Fibroblast of pulmonary artery (primary cell): Measurements from ENCODE around the gene VTCN1.

Source experiments
- DNase-seq: peaks from one replicate; pipeline ENCODE4 v3.0.0-alpha.2; 2010; ENCODE audit warnings: low read depth
- H3K4me3 ChIP-seq: replicated peaks from 2 replicates; pipeline ENCODE4 v1.5.1; 2011; ENCODE audit warnings: low read depth, mild to moderate bottlenecking, control low read depth, low read length, moderate library complexity
- TF ChIP-seq, protein P1 (sequence below): IDR thresholded peaks from 2 replicates; pipeline ENCODE4 v1.5.1; 2011; ENCODE audit warnings: mild to moderate bottlenecking, control low read depth, low read length, inconsistent platforms; ENCODE audit errors: missing control alignments

The VTCN1 gene

DNA sequence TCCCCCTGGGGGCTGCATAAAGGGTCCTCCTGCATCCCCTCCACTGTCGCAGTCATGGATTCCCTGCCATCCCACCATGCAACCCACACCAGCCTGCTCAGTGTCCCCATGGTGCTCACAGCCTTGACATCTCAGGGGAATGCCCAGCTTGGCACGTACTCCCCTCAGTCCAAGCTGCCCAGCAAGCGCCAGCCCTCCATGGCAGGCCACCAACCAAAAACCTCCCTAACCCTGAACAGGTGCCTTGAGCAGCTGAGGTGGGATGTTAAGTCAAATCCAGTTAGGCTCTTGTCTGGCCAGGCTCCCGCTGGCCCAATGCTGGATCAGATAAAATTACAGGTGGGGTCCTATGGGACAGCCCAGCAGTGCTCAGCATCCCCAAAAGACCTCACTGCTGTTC is 341 bp downstream of the VTCN1 start:
- DNase-seq = no peak
- TF ChIP-seq, protein P1, sequence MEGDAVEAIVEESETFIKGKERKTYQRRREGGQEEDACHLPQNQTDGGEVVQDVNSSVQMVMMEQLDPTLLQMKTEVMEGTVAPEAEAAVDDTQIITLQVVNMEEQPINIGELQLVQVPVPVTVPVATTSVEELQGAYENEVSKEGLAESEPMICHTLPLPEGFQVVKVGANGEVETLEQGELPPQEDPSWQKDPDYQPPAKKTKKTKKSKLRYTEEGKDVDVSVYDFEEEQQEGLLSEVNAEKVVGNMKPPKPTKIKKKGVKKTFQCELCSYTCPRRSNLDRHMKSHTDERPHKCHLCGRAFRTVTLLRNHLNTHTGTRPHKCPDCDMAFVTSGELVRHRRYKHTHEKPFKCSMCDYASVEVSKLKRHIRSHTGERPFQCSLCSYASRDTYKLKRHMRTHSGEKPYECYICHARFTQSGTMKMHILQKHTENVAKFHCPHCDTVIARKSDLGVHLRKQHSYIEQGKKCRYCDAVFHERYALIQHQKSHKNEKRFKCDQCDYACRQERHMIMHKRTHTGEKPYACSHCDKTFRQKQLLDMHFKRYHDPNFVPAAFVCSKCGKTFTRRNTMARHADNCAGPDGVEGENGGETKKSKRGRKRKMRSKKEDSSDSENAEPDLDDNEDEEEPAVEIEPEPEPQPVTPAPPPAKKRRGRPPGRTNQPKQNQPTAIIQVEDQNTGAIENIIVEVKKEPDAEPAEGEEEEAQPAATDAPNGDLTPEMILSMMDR = no peak

GRCh38 chr1:117209094-117209493 is 1.6 kb downstream of the VTCN1 start:
- DNase-seq = no peak
- TF ChIP-seq, protein P1 = no peak
- H3K4me3 ChIP-seq = no peak overlapping the region

More for the DNA sequence above, 341 bp downstream of the VTCN1 start:
- H3K4me3 ChIP-seq = no peak overlapping the region

DNA sequence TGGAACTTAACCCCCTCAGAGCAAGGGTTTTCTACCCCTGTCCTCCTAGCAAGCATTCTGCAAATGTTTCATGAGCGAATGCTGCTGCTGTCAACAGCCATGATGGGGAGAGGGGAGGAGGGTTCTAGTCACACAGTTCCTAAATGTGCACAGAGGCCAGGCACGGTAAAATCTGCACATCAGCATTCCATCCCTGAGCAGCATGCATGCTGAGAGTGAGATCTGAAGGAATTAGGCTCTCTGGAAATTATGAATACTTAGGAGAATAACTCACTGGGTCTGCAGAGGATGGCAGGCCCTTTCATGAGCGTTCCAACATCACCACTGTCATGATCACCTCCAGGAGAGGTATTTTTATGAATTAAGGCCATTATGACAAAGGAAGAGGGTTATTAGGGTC is 2.1 kb downstream of the VTCN1 start:
- no peak for DNase-seq
- H3K4me3 ChIP-seq = no peak overlapping the region
- TF ChIP-seq, protein P1 = no peak

DNA sequence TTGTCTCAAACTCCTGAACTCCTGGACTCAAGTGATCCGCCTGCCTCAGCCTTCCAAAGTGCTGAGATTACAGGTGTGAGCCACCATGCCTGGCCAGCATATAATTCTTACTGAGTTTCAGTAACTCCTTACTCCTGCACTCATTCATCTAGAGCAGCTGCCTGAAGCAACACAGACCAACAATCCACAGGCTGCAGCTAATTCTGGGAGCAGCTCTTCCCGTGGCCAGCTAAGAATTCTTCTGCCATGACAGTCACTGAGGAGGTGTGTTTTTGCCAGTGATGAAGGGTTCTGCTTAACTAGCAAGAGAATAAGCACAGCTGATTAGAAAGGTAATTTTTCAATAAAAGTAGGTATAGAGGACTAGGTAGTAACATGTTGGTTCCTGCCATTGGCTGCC is 5.4 kb downstream of the VTCN1 start:
- no peak overlapping the region for H3K4me3 ChIP-seq
- DNase-seq = no peak
- TF ChIP-seq, protein P1 = no peak

GRCh38 chr1:117201808-117202207 is 8.9 kb downstream of the VTCN1 start:
- no peak for DNase-seq

DNA sequence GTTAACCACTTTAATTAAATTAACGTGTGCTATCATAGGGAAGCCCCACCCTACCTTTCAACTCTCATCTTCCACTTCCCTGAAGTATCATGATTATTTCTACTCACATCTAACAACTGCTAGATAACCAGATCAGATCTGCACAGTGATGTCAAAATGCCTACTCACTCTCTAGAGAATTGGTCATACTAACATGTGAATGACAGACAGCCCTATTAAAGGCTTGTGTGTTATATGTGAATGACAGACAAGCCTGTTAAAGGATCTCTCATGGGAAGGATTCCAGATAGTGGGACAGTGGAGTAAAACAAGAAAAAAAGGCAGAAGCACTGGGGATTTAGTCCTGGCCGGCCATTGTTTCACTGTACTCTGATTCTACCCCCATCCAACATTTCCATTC is 12.6 kb downstream of the VTCN1 start:
- no peak overlapping the region for H3K4me3 ChIP-seq
- TF ChIP-seq, protein P1 = no peak
- no peak for DNase-seq

More at GRCh38 chr1:117201808-117202207, 8.9 kb downstream of the VTCN1 start:
- TF ChIP-seq, protein P1 = no peak
- H3K4me3 ChIP-seq = no peak overlapping the region

- no peak for DNase-seq
- H3K4me3 ChIP-seq = no peak overlapping the region
- TF ChIP-seq, protein P1 = no peak
Measured at GRCh38 chr1:117189726-117190125, 21.0 kb downstream of the VTCN1 start.
